Right atrium auricular region (tissue), 2 donors: ENCODE data around the gene CNTN5. TPM values are rescaled to one million over a fixed set of nuclear protein-coding genes. Genes with fewer than 3 reads are reported as not detected.

Experiments used
- DNase-seq: peaks from one replicate; pipeline ENCODE4 v3.0.0-alpha.2; 2019; ENCODE audit warnings: low spot score
- H3K27ac ChIP-seq, 2 donors: fragments of 200-600 bp; sonication (generic); 1 replicate in 1 of 2; 2 replicates in 1 of 2; pipeline ENCODE4 v1.5.1; 2016 to 2019
- H3K27me3 ChIP-seq, 2 donors: fragments of 200-600 bp; sonication (generic); one replicate each; pipeline versions ENCODE4 v1.5.1 to v1.6.0; 2017 to 2019
- H3K36me3 ChIP-seq: fragments of 200-600 bp; sonication (generic); one replicate; pipeline ENCODE4 v1.5.1; 2016
- H3K4me1 ChIP-seq, 2 donors: fragments of 200-600 bp; sonication (generic); one replicate each; pipeline versions ENCODE4 v1.5.1 to v1.6.0; 2017 to 2019
- H3K4me3 ChIP-seq, 2 donors: fragments of 200-600 bp; sonication (generic); 1 replicate in 1 of 2; 2 replicates in 1 of 2; pipeline ENCODE4 v1.5.1; 2017 to 2019; ENCODE audit warnings: mild to moderate bottlenecking in 1 of 2, moderate library complexity in 1 of 2
- H3K9me3 ChIP-seq, 2 donors: fragments of 200-600 bp; sonication (generic); one replicate each; pipeline ENCODE4 v1.5.1; 2019
- total RNA-seq, 2 donors: library from RNA; depleted of rRNA; stranded (reverse); fragments of >200 nt; gene quantifications; one replicate each; pipeline ENCODE4 v1.1.0, GENCODE V29; 2016
- TF ChIP-seq, protein P1 (sequence below), 2 donors: fragments of 200-600 bp; sonication (generic); IDR thresholded peaks; one replicate each; pipeline ENCODE4 v1.5.1; 2019; ENCODE audit warnings: antibody characterized with exemption in 2 of 2

CNTN5 gene
- total RNA-seq, 2 donors from 2014 or later: not detected

DNA sequence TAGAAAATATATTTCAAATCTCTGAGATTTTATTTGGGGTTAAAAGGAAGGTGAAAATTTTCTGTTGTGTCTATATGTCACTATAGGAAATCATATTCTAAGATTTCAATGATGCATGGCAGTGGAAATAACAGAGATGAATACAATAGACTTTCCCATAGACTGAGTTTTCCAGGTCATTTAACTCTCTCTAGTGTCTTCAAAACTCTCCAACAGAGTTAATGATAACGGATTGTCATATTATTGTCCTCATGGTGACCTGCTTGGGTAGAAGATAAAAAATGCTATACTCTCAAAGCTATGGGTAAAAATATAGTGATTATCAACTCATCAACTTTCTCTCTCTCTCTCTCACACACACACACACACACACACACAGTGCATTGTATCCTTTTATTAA, 312.9 kb downstream of the CNTN5 start:
- Histone ChIP-seq H3K4me3 (no peak overlapping the region), H3K4me1 (no peaks in the 10 kb centered on the region), H3K36me3 (no peaks in the 10 kb centered on the region), H3K27ac (no peak overlapping the region), H3K9me3 (no peaks in the 10 kb centered on the region), H3K27me3 (no peaks in the 10 kb centered on the region)
- DNase-seq: no peak
- TF ChIP-seq, protein P1, sequence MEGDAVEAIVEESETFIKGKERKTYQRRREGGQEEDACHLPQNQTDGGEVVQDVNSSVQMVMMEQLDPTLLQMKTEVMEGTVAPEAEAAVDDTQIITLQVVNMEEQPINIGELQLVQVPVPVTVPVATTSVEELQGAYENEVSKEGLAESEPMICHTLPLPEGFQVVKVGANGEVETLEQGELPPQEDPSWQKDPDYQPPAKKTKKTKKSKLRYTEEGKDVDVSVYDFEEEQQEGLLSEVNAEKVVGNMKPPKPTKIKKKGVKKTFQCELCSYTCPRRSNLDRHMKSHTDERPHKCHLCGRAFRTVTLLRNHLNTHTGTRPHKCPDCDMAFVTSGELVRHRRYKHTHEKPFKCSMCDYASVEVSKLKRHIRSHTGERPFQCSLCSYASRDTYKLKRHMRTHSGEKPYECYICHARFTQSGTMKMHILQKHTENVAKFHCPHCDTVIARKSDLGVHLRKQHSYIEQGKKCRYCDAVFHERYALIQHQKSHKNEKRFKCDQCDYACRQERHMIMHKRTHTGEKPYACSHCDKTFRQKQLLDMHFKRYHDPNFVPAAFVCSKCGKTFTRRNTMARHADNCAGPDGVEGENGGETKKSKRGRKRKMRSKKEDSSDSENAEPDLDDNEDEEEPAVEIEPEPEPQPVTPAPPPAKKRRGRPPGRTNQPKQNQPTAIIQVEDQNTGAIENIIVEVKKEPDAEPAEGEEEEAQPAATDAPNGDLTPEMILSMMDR (IDR thresholded peaks at IDR 0.05): no peak

- TF ChIP-seq, protein P1 (IDR thresholded peaks at IDR 0.05): no peak
- H3K27ac ChIP-seq: no peak overlapping the region
- no peak overlapping the region for H3K4me3 ChIP-seq
- no peaks in the 10 kb centered on the region for H3K4me1 ChIP-seq
- H3K27me3 ChIP-seq: no peaks in the 10 kb centered on the region
- H3K36me3 ChIP-seq: no peaks in the 10 kb centered on the region
- no peak for DNase-seq
- no peaks in the 10 kb centered on the region for H3K9me3 ChIP-seq
Observed at GRCh38 chr11:99343117-99343516, 322.4 kb downstream of the CNTN5 start.

DNA sequence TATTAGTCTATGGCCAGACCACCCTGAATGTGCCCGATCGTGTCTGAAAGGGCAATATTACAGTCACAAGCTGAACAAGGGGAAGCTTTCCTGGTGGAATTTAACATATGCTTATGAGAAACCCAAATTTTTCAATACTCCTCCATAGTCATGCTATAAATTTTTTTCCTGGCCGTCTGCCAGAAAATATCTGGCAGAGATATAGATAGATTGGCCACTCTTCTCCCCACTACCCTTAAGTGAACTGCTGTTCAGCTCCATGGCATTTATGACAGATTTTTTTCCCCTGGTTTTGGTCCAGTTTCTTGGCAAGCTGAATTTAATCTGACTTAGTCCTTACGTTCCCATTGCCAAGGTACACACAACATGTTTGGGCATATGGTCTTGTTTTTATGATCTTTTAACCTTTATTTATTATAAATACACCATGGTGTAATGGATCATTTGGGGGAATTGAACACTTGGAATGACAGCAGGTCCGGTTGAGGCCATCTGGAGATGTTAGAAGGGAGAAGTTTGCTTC, 328.5 kb downstream of the CNTN5 start:
- Histone ChIP-seq H3K27ac (no peak overlapping the region), H3K4me1 (peaks cover 0 to 4% of the 10 kb centered on the region in 2 donors)
- TF ChIP-seq, protein P1 (IDR thresholded peaks at IDR 0.05): no peak

DNA sequence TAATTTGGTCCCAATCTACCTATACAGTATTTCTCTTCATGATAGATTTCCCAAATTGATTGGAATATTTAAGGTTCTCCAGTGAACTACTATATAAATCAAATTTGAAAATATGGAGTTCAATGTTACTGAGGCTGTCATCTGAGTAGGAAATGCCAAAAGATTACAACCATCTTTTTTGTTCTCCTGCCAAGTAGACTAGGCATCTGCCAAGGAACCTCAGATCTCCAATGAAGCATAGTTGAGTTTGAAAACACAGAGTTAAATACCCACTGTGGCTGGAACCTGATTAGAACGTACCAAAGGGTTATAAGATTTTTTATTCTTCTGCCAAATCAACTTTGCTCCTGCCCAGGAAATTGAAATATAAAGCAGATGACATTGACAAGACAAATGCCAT, 330.9 kb downstream of the CNTN5 start:
- H3K36me3 ChIP-seq: no peaks in the 10 kb centered on the region
- H3K9me3 ChIP-seq: no peaks in the 10 kb centered on the region
- H3K27me3 ChIP-seq: no peaks in the 10 kb centered on the region
- no peak overlapping the region for H3K27ac ChIP-seq
- H3K4me3 ChIP-seq: no peak overlapping the region
- no peak for DNase-seq
- H3K4me1 ChIP-seq: peaks cover 0 to 4% of the 10 kb centered on the region in 2 donors
- TF ChIP-seq, protein P1 (IDR thresholded peaks at IDR 0.05): no peak

More for the DNA sequence above, 328.5 kb downstream of the CNTN5 start:
- Histone ChIP-seq H3K36me3 (no peaks in the 10 kb centered on the region), H3K4me3 (no peak overlapping the region), H3K27me3 (no peaks in the 10 kb centered on the region), H3K9me3 (no peaks in the 10 kb centered on the region)
- no peak for DNase-seq

GRCh38 chr11:99352642-99353041, 331.9 kb downstream of the CNTN5 start:
- no peaks in the 10 kb centered on the region for H3K9me3 ChIP-seq
- H3K36me3 ChIP-seq: no peaks in the 10 kb centered on the region
- no peak for DNase-seq
- TF ChIP-seq, protein P1 (IDR thresholded peaks at IDR 0.05): no peak
- H3K27me3 ChIP-seq: no peaks in the 10 kb centered on the region
- H3K27ac ChIP-seq: no peak overlapping the region
- no peak overlapping the region for H3K4me3 ChIP-seq
- H3K4me1 ChIP-seq: peaks cover 0 to 4% of the 10 kb centered on the region in 2 donors

GRCh38 chr11:99366546-99366945, 345.8 kb downstream of the CNTN5 start:
- DNase-seq: no peak
- no peaks in the 10 kb centered on the region for H3K36me3 ChIP-seq
- no peaks in the 10 kb centered on the region for H3K9me3 ChIP-seq
- TF ChIP-seq, protein P1 (IDR thresholded peaks at IDR 0.05): no peak
- H3K4me1 ChIP-seq: peaks cover 0 to 8% of the 10 kb centered on the region in 2 donors
- no peak overlapping the region for H3K4me3 ChIP-seq
- H3K27ac ChIP-seq: no peak overlapping the region
- no peaks in the 10 kb centered on the region for H3K27me3 ChIP-seq
